GM21423 (cell line): ENCODE measurements around the gene FMNL2.
A peak's percentile ranks its signal among the peaks of the same experiment; 100 is the strongest.

Source experiments
- ATAC-seq: cut with Tn5 transposase; IDR thresholded peaks from one replicate; pipeline ENCODE4 v1.9.1; 2021; ENCODE audit warnings: mild to moderate bottlenecking, moderate library complexity; ENCODE audit not compliant: unreplicated experiment

The FMNL2 gene

GRCh38 chr2:152569186-152569585 lies 234.2 kb downstream of the FMNL2 start:
- ATAC-seq, result no peak

- ATAC-seq, result no peak
Measured at GRCh38 chr2:152571048-152571766, 236.2 kb downstream of the FMNL2 start.

- ATAC-seq, result no peak
Measured at GRCh38 chr2:152572031-152572430, 237.1 kb downstream of the FMNL2 start.

GRCh38 chr2:152573168-152573567 lies 238.2 kb downstream of the FMNL2 start:
- ATAC-seq, result peak; percentile 91

GRCh38 chr2:152577579-152577978 lies 242.6 kb downstream of the FMNL2 start:
- ATAC-seq, result no peak

- no peak for ATAC-seq
Measured at GRCh38 chr2:152578573-152578972, 243.6 kb downstream of the FMNL2 start.

- ATAC-seq, result no peak
Measured at GRCh38 chr2:152580714-152581113, 245.7 kb downstream of the FMNL2 start.

GRCh38 chr2:152581360-152581759 lies 246.4 kb downstream of the FMNL2 start:
- ATAC-seq, result no peak

- no peak for ATAC-seq
Measured at GRCh38 chr2:152582081-152582480, 247.1 kb downstream of the FMNL2 start.

- no peak for ATAC-seq
Measured at GRCh38 chr2:152583512-152584229, 248.7 kb downstream of the FMNL2 start.

- ATAC-seq, result no peak
Measured at GRCh38 chr2:152584301-152584700, 249.3 kb downstream of the FMNL2 start.

- no peak for ATAC-seq
Measured at GRCh38 chr2:152585830-152586484, 251.0 kb downstream of the FMNL2 start.

- no peak for ATAC-seq
Measured at GRCh38 chr2:152587187-152587947, 252.4 kb downstream of the FMNL2 start.

- no peak for ATAC-seq
Measured at GRCh38 chr2:152588998-152589397, 254.0 kb downstream of the FMNL2 start.

GRCh38 chr2:152594022-152594766 lies 259.2 kb downstream of the FMNL2 start:
- peak; percentile 92 for ATAC-seq

- no peak for ATAC-seq
Measured at GRCh38 chr2:152594792-152595191, 259.8 kb downstream of the FMNL2 start.

- ATAC-seq, result no peak
Measured at GRCh38 chr2:152598975-152599759, 264.2 kb downstream of the FMNL2 start.

GRCh38 chr2:152600051-152600657 lies 265.2 kb downstream of the FMNL2 start:
- ATAC-seq, result no peak

- ATAC-seq, result no peak
Measured at GRCh38 chr2:152600697-152601096, 265.7 kb downstream of the FMNL2 start.
